Spinal cord (tissue), 4 donors: Measurements from ENCODE around the gene SSBP2. TPM values are rescaled to one million over a fixed set of nuclear protein-coding genes. Genes with fewer than 3 reads are reported as not detected.

Source experiments
- polyA plus RNA-seq, 2 donors: library from polyadenylated mRNA; unstranded; fragments of 120-200 nt; gene quantifications; one replicate each; pipeline ENCODE4 v1.2.1, GENCODE V29; 2013; ENCODE audit not compliant: insufficient read length in 2 of 2
- total RNA-seq, 2 donors: library from RNA; depleted of rRNA in 1 of 2; stranded (reverse); fragments of 120-200 nt in 1 of 2; fragments of >200 nt in 1 of 2; gene quantifications; one replicate each; pipeline versions ENCODE4 v1.2.3 to v1.2.4, GENCODE V29; 2013 to 2014

Gene SSBP2
- total and polyA plus RNA-seq, 4 donors: 77.7 to 92.0 (median 88.4) TPM

Other genes starting within 250 kb of the SSBP2 start
- 10 to 100 TPM; 10.7 to 11.8 TPM for gene ATG10, start 220.9 kb upstream of the SSBP2 start, total RNA-seq
- 1 to 10 TPM; 6.8 to 7.9 TPM for gene ATG10, start 220.9 kb upstream of the SSBP2 start, polyA plus RNA-seq